CD14-positive monocyte (primary cell): ENCODE data around the gene HSPA6. TPM values are rescaled to one million over a fixed set of nuclear protein-coding genes. Genes with fewer than 3 reads are reported as not detected.
A peak's percentile ranks its signal among the peaks of the same experiment; 100 is the strongest.
"Not testable (repeated sequence)": the region's sequence is repeated elsewhere in the genome, so short reads cannot be mapped to it uniquely, and the experiment has no call there.

Experiments used
- DNase-seq, 3 donors: peaks; one replicate each; pipeline ENCODE4 v3.0.0-alpha.2; 2011 to 2022
- H2AFZ ChIP-seq: 2 replicates; pipeline ENCODE4 v1.6.0; 2012; ENCODE audit warnings: mild to moderate bottlenecking, low read depth, low read length, inconsistent platforms; ENCODE audit not compliant: insufficient read depth, poor library complexity, severe bottlenecking
- H3K27ac ChIP-seq, 2 donors: 1 replicate in 1 of 2; 2 replicates in 1 of 2; pipeline ENCODE4 v1.5.1; 2012 to 2013; ENCODE audit warnings: low read length in 2 of 2, control low read depth in 1 of 2, inconsistent platforms in 1 of 2, low read depth in 1 of 2, mild to moderate bottlenecking in 1 of 2
- H3K27me3 ChIP-seq, 2 donors: one replicate each; pipeline versions ENCODE4 v1.6.0 to v1.6.1; 2011 to 2013; ENCODE audit warnings: low read length in 2 of 2; ENCODE audit not compliant: control insufficient read depth in 2 of 2, insufficient read depth in 2 of 2
- H3K36me3 ChIP-seq, 2 donors: replicated peaks in 1 of 2; 1 replicate in 1 of 2; 2 replicates in 1 of 2; pipeline versions ENCODE4 v1.5.1 to v1.6.1; 2012 to 2013; ENCODE audit warnings: low read length in 2 of 2, control low read depth in 1 of 2, inconsistent platforms in 1 of 2, mild to moderate bottlenecking in 1 of 2; ENCODE audit not compliant: insufficient read depth in 2 of 2, control insufficient read depth in 1 of 2
- H3K4me1 ChIP-seq, 2 donors: 1 replicate in 1 of 2; 2 replicates in 1 of 2; pipeline versions ENCODE4 v1.5.1 to v1.6.1; 2012 to 2013; ENCODE audit warnings: low read length in 2 of 2, control low read depth in 1 of 2, inconsistent platforms in 1 of 2, mild to moderate bottlenecking in 1 of 2, moderate library complexity in 1 of 2; ENCODE audit not compliant: insufficient read depth in 2 of 2, control insufficient read depth in 1 of 2
- H3K4me2 ChIP-seq: replicated peaks from 2 replicates; pipeline ENCODE3; 2012; ENCODE audit warnings: low read length, moderate library complexity, mild to moderate bottlenecking; ENCODE audit not compliant: poor library complexity, severe bottlenecking; ENCODE audit errors: extremely low read depth
- H3K4me3 ChIP-seq, 3 experiments: fragments of 200-600 bp in 1 of 3; sonication (generic) in 1 of 3; replicated peaks in 1 of 3; 1 replicate in 2 of 3; 2 replicates in 1 of 3; pipeline ENCODE4 v1.5.1; 2011 to 2013; ENCODE audit warnings: low read length in 3 of 3, mild to moderate bottlenecking in 3 of 3, control low read depth in 2 of 3, low read depth in 2 of 3, inconsistent platforms in 1 of 3, moderate library complexity in 1 of 3
- H3K79me2 ChIP-seq: 2 replicates; pipeline ENCODE4 v1.6.0; 2012; ENCODE audit warnings: mild to moderate bottlenecking, control low read depth, inconsistent platforms, low read length, moderate library complexity; ENCODE audit not compliant: insufficient read depth
- H3K9ac ChIP-seq: 2 replicates; pipeline ENCODE4 v1.6.0; 2017; ENCODE audit warnings: low read length, mild to moderate bottlenecking; ENCODE audit not compliant: insufficient read depth, poor library complexity, severe bottlenecking
- H3K9me3 ChIP-seq, 2 donors: replicated peaks in 1 of 2; 1 replicate in 1 of 2; 2 replicates in 1 of 2; pipeline versions ENCODE4 v1.5.1 to v1.6.1; 2012 to 2013; ENCODE audit warnings: low read length in 2 of 2, control low read depth in 1 of 2; ENCODE audit not compliant: control insufficient read depth in 1 of 2, insufficient read depth in 1 of 2
- H4K20me1 ChIP-seq: 2 replicates; pipeline ENCODE4 v1.6.0; 2012; ENCODE audit warnings: mild to moderate bottlenecking, low read length, control low read depth, moderate library complexity; ENCODE audit not compliant: insufficient read depth
- H3K27ac Mint-ChIP-seq, 7 donors: one replicate each; pipeline ENCODE4 v1.8.0; 2020; ENCODE audit warnings: mild to moderate bottlenecking in 7 of 7, mixed read lengths in 7 of 7, moderate library complexity in 6 of 7, inconsistent platforms in 2 of 7
- H3K27me3 Mint-ChIP-seq, 3 donors: one replicate each; pipeline ENCODE4 v1.8.0; 2021 to 2022; ENCODE audit warnings: low read depth in 3 of 3, mild to moderate bottlenecking in 3 of 3, mixed read lengths in 3 of 3, moderate library complexity in 3 of 3, inconsistent platforms in 1 of 3
- H3K36me3 Mint-ChIP-seq, 2 donors: one replicate each; pipeline ENCODE4 v1.8.0; 2020; ENCODE audit warnings: mixed read lengths in 2 of 2, inconsistent platforms in 1 of 2, mild to moderate bottlenecking in 1 of 2
- H3K4me1 Mint-ChIP-seq: one replicate; pipeline ENCODE4 v1.8.0; 2020; ENCODE audit warnings: mild to moderate bottlenecking, mixed read lengths
- H3K4me3 Mint-ChIP-seq, 2 donors: one replicate each; pipeline ENCODE4 v1.8.0; 2020; ENCODE audit warnings: mild to moderate bottlenecking in 2 of 2, mixed read lengths in 2 of 2, moderate library complexity in 1 of 2
- H3K9me3 Mint-ChIP-seq, 7 donors: one replicate each; pipeline ENCODE4 v1.8.0; 2020 to 2022; ENCODE audit warnings: mixed read lengths in 7 of 7, mild to moderate bottlenecking in 6 of 7, moderate library complexity in 6 of 7, inconsistent platforms in 2 of 7
- WGBS: methylation state at CpG from one replicate; pipeline ENCODE4 v1.1.5; 2013; ENCODE audit warnings: missing lambda C conversion rate; ENCODE audit not compliant: insufficient coverage; 5-methylcytosine and 5-hydroxymethylcytosine counted together
- intact Hi-C, 2 donors: fragments of 100-400 bp; cut with micrococcal nuclease; formaldehyde crosslinking; loops; one replicate each; pipeline versions ENCODE4 v1.15.0 to v1.15.1; 2023
- polyA plus RNA-seq, 3 donors: library from polyadenylated mRNA; depleted of rRNA in 1 of 3; unstranded in 2 of 3; stranded (reverse) in 1 of 3; fragments of 300-500 nt in 2 of 3; fragments of >200 nt in 1 of 3; fragmentation: Illumina TruSeq in 2 of 3; gene quantifications; 1 replicate in 2 of 3; 2 replicates in 1 of 3; pipeline ENCODE4 v1.2.3, GENCODE V29; 2012 to 2021

The HSPA6 gene
- polyA plus RNA-seq, 3 donors = 3.4 to 37.5 (median 19.3) TPM

DNA sequence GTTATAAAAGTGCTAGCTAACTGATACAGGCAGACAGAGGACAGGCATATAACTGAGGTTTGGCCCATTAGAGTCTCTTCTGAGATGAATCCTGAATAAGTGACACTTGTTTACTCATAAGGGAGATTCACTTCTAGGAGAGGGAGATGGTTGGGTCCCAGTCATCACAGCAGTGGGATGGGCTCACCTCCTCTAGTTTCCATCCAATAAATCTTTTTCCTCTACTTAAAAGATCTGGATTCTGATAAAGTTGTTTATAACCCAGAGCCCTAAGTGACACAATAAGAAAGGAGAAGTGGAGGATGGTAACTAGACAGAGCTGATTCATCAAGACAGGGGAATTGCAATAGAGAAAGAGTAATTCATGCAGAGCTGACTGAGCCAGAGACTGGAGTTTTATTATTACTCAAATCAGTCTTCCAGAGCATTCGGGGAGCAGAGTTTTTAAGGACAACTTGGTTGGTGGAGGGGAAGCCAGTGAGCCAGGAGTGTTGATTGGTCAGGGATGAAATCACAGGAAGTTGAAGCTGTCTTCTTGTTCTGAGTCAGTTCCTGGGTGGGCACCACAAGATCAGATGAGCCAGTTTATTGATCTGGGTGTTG lies 30.6 kb downstream of the HSPA6 start:
- DNase-seq = peak in 2 of 3 donors; percentile 36 to 48
- H3K4me3 ChIP-seq, H4K20me1 ChIP-seq, H3K9me3 Mint-ChIP-seq, H3K36me3 ChIP-seq, H2AFZ ChIP-seq, H3K9me3 ChIP-seq, intact Hi-C loops, H3K4me2 ChIP-seq, H3K27me3 ChIP-seq, H3K27me3 Mint-ChIP-seq, H3K36me3 Mint-ChIP-seq, H3K79me2 ChIP-seq: not testable (repeated sequence)
- WGBS = no CpG with 5 or more reads among the region's 1 CpG
- Histone ChIP-seq H3K9ac (peak overlapping the region; percentile 36), H3K27ac (peak overlapping the region; percentile 56 to 85), H3K4me1 (peaks cover 36 to 50% of the 10 kb centered on the region in 2 donors)
- peak overlapping the region; percentile 86 to 97 (median 93) for H3K27ac Mint-ChIP-seq
- H3K4me3 Mint-ChIP-seq = peak overlapping the region in 1 of 2 donors; percentile 30
- peaks cover 46% of the 10 kb centered on the region for H3K4me1 Mint-ChIP-seq

DNA sequence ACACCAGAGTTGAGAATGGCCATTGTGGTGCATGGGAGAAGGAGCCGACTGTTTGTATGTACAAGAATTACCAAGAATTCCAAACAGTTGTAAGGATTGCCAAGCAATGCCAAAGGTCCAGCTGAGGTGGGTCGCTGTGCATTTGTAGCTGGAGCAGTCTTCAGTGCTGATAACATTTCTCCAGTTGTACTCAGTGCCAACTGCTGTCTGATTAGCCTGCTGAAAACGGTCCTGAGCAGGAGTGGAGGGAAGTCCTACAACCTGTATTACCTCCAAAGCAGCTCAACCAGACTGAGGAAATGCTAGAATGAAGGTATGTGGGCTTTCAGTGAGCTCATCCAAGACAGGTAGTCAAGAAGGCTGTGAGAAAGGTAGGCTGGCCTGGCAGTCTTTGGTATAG lies 31.8 kb downstream of the HSPA6 start:
- H3K9ac ChIP-seq, H3K27me3 Mint-ChIP-seq, H3K4me3 Mint-ChIP-seq, H3K9me3 Mint-ChIP-seq, H4K20me1 ChIP-seq, H3K4me2 ChIP-seq, H2AFZ ChIP-seq, intact Hi-C loops, H3K36me3 ChIP-seq, H3K9me3 ChIP-seq, H3K36me3 Mint-ChIP-seq, H3K79me2 ChIP-seq, H3K27me3 ChIP-seq, DNase-seq, H3K4me3 ChIP-seq: not testable (repeated sequence)
- H3K27ac ChIP-seq = peak overlapping the region in 1 of 2 donors; percentile 85
- peaks cover 40% of the 10 kb centered on the region for H3K4me1 Mint-ChIP-seq
- no CpG with 5 or more reads among the region's 3 CpGs for WGBS
- peaks cover 42 to 49% of the 10 kb centered on the region in 2 donors for H3K4me1 ChIP-seq
- peak overlapping the region; percentile 75 to 97 (median 90) for H3K27ac Mint-ChIP-seq

DNA sequence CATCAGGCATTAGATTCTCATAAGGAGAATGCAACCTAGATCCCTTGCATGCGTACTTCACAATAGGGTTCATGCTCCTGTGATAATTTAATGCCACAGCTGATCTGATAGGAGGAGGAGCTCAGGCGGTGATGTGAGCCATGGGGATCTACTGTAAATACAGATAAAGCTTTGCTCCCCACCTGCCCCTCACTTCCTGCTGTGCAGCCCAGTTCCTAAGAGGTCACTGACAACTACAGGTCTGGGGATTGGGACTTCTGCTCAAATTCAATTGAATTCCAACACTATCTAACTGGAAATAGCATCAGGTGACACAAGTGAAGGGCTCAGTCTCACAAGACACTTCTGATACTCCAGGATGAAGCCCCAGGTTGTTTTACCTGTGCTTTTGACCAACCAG lies 32.6 kb downstream of the HSPA6 start:
- H3K4me1 ChIP-seq = peaks cover 49 to 55% of the 10 kb centered on the region in 2 donors
- DNase-seq, intact Hi-C loops, H3K9ac ChIP-seq, H2AFZ ChIP-seq, H3K27me3 Mint-ChIP-seq, H3K9me3 ChIP-seq, H3K4me3 Mint-ChIP-seq, H3K9me3 Mint-ChIP-seq, H3K4me2 ChIP-seq, H3K27ac Mint-ChIP-seq, H3K36me3 Mint-ChIP-seq, H3K27ac ChIP-seq, H3K4me3 ChIP-seq, H3K27me3 ChIP-seq, H3K79me2 ChIP-seq, H3K36me3 ChIP-seq, H4K20me1 ChIP-seq: not testable (repeated sequence)
- WGBS = no CpG with 5 or more reads among the region's 2 CpGs
- H3K4me1 Mint-ChIP-seq = peaks cover 41% of the 10 kb centered on the region

DNA sequence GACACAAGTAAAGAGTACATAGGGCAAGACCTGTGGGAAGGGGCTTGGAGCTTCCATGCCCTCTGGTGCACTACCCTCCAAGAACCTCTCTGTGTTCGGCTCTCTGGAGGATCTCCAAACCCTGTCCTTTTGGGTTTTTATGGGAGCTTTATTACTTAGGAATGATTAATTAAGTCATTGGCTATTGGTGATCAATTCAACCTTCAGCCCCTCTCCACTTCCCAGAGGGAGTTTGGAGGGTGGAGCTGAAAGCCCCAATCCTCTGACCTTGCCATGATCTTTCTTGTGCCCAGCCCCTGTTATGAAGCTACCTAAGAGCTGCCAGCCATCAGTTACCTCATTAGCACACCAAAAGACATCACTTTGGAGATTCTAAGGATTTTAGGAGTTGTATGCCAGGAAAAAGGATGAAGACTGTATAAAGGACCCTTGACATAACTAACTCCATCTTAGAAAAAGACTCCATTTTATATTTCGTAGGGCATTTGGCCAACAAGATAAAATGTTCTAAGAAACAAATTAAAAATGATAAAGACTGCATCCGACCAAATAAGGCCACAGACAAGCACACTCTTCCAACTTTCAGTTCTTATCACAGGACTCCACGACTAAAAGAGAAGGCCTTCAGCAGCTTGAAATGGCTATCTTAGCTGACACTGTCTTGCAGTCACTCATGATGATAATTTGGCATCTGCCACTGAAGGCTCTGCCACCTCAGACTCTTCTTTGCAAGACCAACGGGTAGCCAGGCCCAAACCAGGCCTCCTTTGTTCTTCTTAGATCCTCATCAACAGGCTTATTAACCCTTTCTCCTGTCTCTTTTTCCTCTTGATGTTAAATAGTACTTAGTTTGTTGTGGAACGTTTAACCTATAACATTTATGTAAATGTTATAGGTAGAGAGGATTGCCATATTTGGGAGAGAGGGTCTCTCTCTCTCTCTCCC lies 33.4 kb downstream of the HSPA6 start:
- H2AFZ ChIP-seq = not testable (repeated sequence)

More for the DNA sequence above, 33.4 kb downstream of the HSPA6 start:
- H3K79me2 ChIP-seq, H3K9ac ChIP-seq, H3K27ac ChIP-seq, H3K4me3 Mint-ChIP-seq, H3K27me3 Mint-ChIP-seq, H3K9me3 Mint-ChIP-seq, H3K4me3 ChIP-seq, H3K36me3 ChIP-seq, DNase-seq, H3K27me3 ChIP-seq, H3K27ac Mint-ChIP-seq, H3K36me3 Mint-ChIP-seq, H4K20me1 ChIP-seq, H3K9me3 ChIP-seq, intact Hi-C loops, H3K4me2 ChIP-seq: not testable (repeated sequence)
- H3K4me1 ChIP-seq = peaks cover 56 to 62% of the 10 kb centered on the region in 2 donors
- no CpG with 5 or more reads among the region's 6 CpGs for WGBS
- H3K4me1 Mint-ChIP-seq = peaks cover 45% of the 10 kb centered on the region
